Measurements from ENCODE around the gene ARAF.

DNA sequence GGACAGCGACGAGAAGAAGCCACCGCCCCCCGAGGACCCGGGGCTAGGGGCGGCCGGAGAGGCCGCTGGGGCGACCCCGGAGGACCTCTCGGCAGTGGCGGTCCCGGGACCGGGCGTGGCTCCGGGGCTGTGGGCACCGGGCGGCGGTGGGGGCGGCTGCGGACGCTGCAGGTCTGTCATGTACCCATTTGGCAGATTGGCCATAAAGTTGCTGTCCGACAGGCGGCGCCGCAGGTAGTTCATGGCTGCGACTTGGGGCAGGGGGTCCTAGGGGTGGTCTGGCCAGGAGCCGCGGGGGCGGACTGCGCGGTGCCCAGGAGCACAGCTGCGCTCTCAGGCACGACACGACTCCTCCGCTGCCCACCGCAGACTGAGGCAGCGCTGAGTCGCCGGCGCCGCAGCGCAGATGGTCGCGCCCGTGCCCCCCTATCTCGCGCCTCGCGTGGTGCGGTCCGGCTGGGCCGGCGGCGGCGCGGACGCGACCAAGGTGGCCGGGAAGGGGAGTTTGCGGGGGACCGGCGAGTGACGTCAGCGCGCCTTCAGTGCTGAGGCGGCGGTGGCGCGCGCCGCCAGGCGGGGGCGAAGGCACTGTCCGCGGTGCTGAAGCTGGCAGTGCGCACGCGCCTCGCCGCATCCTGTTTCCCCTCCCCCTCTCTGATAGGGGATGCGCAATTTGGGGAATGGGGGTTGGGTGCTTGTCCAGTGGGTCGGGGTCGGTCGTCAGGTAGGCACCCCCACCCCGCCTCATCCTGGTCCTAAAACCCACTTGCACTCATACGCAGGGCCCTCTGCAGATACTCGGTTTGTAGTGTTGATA is 58.7 kb downstream of the ARAF start, which contains the start of gene SYN1:
- TF ChIP-seq GLIS1 (tag by site-specific recombination; IDR thresholded peaks at IDR 0.05) (peak; percentile 30; the same call in 1 of the 2 replicates), REPIN1 (tag by site-specific recombination; IDR thresholded peaks at IDR 0.05; ENCODE audit: low read depth) (no peak), CTCF (tag by site-specific recombination; IDR thresholded peaks at IDR 0.05) (peak; percentile 40; the same call in 1 of the 2 replicates), SETDB1 (IDR thresholded peaks at IDR 0.05; ENCODE audit: insufficient read length, low read length) (no peak), ZNF555 (tag by site-specific recombination; conservative IDR thresholded peaks at IDR 0.05) (no peak), ZNF747 (tag by site-specific recombination; IDR thresholded peaks at IDR 0.05) (no peak), ZBTB17 (tag by site-specific recombination; IDR thresholded peaks at IDR 0.05) (no peak), ZNF558 (tag by site-specific recombination; IDR thresholded peaks at IDR 0.05) (no peak), ZBTB7A (tag by site-specific recombination; IDR thresholded peaks at IDR 0.05; ENCODE audit: low read depth) (peak; percentile 28; the same call in 1 of the 2 replicates), ZNF302 (tag by site-specific recombination; IDR thresholded peaks at IDR 0.05; ENCODE audit: low read depth) (no peak), ZNF791 (tag by site-specific recombination; IDR thresholded peaks at IDR 0.05) (no peak), ZNF560 (tag by site-specific recombination; IDR thresholded peaks at IDR 0.05; ENCODE audit: borderline replicate concordance) (no peak), YY1 (tag by site-specific recombination; IDR thresholded peaks at IDR 0.05) (0 out of 2 replicates have a peak, but pooled peaks have one; percentile 11)
